Non-pigmented ciliary epithelial cell (primary cell): Measurements from ENCODE around the gene NMB.
A peak's percentile ranks its signal among the peaks of the same experiment; 100 is the strongest.
"Not testable (repeated sequence)": the region's sequence is repeated elsewhere in the genome, so short reads cannot be mapped to it uniquely, and the experiment has no call there.

Experiments
- DNase-seq: peaks from one replicate; pipeline ENCODE4 v3.0.0-alpha.2; 2010; ENCODE audit warnings: low read depth

Gene NMB

DNA sequence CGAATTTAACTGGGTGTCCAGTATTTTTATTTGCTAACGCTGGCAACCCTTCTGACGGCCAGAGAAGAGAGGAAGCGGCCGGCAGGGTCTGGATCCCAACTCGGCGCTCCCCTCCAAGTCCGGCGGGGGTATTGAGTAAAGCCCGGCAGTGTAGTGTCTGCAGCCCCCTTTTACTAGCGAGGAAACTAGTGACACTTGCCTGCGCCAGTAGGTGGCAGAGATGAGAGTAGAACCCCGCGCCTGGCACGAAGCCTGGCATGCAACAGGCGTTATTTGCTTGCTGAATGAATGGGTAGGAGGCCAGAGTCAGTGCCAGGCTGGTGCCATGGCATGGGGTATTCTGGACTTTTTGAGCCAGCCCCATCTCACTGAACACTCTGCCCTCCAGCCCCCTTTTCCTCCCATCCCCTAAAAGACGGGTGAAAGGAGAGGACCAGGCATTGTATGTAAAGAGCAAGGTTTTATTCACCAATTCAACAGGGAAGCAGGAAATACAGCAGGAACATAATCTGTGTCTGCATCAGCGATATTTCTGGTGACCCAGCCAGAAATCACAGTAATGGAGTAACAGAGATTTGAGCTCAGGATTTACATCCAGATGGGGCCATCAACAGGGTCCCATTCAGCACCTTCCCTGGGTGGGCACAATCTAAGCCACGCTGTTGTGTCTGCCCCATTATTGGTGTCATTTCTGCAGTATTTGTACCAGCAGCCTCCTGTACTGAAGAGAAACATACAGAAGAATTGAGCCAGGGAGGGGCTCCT is 3.1 kb downstream of the NMB start:
- DNase-seq, result no peak

DNA sequence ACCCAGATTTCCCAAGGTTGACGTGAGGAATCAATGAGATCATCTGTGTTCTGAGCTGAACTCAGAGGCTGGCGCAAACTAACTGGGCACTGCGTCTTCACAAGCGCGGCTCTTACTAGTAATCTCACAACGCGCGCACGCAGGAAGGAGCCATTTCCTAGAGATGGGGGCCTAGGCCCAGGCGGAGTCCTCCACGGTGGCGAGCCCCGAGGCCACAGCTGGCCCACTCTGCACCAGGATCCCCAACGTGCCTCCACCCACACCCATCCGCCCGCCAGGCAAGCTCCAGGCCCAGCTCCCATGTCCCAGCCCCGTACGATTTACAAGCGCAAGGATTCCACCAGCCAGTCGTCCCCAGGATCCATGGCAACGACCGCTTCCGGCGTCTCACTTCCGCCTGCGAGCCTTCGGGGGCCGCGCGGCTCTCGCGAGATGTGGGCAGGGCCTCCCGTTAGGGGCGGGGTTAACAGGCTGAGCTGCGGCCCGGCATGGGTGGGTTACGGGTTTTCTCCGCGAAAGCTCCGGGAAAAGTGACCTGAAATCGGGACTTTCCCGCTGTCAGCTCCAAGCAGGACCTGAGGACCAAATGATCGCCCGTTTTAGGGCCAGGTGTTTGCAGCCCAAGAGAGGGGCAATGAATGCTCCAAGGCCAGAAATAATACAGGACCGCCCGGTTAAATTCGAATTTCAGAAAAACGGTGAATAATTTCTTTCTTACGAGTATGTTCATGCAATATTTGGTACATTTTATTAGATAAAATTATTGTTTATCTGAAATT is 3.9 kb downstream of the NMB start, which contains the start of gene WDR73:
TSS of gene WDR73 (minus strand) at position 374 of the 779 bp plus-strand sequence. CDS start at position 365, 9 bp downstream.
- DNase-seq, result peak; percentile 72

DNA sequence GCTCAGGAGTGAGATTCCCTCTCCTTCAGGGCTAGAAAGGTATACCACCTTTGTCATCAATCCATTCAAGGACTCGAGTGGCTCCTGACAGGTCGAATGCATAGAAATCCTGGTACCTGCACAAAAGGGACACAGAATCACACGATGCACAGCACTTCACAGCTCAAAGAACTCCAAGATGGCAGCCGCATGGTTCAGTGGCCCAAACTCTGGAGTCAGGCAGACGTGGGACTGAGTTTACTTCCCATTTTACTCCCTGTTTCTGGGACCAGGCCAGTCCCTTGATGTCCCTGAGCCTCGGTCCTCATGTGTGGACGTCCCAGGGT is 4.5 kb downstream of the NMB start:
- DNase-seq, result no peak

DNA sequence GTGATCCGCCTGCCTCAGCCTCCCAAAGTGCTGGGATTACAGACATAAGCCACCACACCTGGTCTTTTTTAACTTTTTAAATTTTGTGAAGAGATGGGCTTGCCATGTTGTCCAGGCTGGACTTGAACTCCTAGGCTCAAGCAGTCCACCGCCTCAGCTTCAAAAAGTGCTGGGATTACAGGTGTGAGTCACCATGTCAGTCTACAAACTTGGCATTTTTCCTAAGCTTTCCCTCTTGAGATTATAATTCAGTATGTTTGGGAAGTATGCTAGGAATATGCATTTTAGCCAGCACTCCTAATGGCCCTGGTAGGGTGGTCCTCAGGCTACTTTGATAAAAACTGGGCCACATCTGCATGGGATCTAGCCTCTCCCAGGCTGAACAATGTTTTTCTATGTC is 8.3 kb downstream of the NMB start:
- no peak for DNase-seq

DNA sequence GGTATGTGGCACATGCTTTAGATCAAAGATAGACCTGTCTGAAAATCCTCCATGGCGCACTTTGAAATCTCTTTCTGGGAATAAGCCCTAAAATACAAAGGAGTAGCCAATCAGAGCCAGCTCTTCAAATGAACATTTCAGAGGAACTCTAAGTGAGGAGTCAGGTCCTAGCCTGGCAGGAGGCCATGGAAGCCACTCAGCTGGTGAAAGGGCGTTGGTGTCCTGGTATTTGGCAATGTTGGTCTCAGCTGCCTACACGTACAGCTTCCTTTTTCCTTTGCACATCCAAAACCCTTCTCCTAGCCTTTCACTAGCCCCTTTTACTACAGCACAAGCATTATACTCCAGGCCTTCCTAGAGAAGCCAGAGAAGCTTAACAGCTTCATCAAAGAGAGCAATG is 9.5 kb downstream of the NMB start:
- DNase-seq, result no peak

DNA sequence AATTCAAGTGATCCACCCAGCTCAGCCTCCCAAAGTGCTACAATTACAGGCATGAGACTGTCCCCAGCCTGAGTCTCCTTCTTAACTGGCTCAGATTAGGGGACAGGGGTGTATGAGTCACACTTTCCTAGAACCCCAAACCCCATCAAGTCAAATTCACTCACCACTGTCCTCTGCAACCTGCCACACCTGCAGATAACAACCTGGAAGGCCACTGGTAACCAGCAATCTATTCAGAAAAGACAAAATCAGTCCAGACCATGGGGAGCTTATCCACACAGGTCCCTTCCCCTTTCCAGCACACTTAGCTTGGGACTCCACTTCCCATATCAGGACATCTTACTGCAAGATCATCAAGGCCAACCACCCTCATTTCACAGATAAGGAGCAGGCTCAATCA is 10.3 kb downstream of the NMB start:
- no peak for DNase-seq

DNA sequence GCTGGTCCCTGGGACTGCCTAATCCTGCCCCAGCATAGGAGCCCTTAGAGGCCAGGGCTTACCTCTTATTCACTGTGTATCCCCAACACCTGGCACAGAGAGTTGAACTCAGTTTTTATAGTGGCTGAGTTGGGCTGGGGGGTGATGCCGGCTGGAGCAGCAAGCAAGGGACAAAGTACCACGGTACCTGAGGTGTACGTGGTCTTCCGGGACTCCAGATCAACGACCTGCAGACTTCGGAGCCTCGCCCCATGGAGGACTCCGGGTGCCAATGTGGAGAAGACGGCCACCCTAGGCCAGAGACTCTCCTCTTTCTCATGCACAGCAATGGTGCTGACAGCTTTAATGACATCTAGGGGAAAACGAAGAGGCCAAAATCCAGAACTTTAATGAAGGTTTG is 12.0 kb downstream of the NMB start:
- no peak for DNase-seq

DNA sequence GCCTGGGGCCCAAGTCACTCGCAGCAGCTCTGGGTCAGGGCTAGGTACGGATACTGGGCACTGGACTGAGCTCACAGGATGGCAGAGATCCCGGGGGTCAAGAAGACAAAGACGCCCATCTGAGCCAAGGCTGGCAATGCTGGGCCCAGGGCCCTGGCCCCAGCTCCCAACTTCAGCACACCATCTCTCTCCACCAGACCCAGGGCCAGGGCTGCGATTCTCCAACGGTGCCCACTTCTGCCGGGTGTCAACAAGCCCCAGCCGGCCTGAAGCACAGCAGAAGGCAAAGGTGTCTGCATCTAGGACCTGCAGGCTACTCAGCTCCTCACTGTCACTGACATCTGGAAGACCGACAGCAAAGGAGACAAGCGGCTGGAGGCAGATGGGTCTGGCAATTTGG is 12.5 kb downstream of the NMB start:
- no peak for DNase-seq

DNA sequence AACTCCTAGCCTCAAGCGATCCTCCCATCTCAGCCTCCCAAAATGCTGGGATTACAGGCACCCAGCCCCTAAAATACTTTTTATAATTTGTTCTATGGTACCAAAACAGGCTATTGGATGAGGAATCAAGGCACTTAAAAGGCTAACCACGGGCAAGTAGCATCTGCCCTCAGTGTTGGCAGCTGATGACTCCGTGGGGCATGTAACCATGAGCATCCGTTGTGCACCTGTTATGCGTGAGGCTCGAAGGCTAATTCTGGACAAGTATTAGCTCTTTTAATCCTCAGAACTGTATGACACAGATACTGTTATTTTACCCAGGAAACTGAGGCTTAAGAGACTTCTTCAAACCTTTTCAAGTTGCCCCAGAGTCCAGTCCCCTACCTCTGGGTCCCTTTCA is 14.2 kb downstream of the NMB start:
- no peak for DNase-seq

DNA sequence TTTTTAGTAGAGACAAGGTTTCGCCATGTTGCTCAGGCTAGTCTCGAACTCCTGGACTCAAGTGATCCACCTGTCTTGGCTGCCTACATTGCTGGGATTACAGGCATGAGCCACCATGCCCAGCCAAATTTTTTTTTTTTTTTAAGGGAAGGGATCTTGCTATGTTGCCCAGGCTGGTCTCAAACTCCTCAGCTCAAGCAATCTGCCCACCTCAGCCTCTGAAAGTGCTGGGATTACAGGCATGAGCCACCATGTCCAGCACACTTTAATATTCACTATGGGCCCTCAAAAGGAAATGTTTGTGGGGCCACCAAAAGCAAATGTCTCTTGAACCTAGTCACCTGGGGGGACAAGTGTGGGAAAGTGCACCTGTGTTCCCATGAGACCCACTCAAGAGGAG is 15.4 kb downstream of the NMB start:
- DNase-seq, result not testable (repeated sequence)

DNA sequence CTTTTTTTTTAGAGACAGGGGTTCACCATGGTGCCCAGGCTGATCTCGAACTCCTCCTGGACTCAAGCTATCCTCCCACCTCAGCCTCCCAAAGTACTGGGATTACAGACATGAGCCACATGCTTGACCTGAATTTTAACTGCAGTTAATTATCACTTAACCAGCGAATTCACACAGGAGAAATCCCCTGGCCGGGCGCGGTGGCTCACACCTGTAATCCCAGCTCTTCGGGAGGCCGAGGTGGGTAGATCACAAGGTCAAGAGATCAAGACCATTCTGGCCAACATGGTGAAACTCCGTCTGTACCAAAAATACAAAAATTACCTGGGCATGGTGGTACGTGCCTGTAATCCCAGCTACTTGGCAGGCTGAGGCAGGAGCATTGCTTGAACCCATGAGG is 16.1 kb downstream of the NMB start:
- DNase-seq, result not testable (repeated sequence)

DNA sequence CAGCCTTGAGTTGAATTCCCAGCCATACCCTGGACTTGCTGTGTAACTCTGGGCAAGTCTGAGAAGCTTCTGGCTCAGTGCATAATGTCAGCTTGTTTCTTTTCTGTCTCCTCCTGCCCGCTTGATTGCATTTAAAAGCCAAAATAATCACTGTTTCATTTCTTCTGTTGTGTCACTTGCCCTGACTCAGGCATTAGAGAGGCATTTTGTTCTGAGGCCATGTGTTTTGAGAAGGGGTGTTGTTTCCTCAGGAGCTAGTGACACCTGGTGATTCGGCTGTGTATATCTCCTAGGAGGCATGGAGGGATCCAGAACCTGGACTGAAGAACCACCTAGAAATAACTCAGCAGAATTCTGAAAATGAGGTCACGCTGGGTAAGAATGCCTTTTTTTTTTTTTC is 19.9 kb downstream of the NMB start:
- no peak for DNase-seq

DNA sequence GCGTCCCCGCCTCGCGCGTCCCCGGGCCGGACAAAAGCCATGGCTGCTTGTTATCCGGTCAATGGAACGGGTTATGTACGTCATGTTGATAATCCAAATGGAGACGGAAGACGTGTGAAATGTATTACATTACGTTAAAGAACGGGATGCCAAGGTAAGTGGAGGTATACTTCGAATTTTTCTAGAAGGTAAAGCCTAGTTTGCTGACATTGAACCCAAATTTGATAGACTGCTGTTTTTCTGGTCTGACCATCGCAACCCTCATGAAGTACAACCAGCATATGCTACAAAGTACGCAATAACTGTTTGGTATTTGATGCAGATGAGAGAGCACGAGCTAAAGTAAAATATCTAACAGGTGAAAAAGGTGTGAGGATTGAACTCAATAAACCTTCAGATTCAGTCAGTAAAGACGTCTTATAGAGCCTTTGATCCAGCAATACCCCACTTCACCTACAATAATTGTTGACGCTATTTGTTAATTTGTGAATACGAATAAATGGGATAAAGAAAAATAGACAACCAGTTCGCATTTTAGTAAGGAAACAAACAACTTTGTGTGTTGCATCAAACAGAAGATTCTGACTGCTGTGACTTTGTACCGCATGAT is 23.7 kb downstream of the NMB start:
- DNase-seq, result no peak

DNA sequence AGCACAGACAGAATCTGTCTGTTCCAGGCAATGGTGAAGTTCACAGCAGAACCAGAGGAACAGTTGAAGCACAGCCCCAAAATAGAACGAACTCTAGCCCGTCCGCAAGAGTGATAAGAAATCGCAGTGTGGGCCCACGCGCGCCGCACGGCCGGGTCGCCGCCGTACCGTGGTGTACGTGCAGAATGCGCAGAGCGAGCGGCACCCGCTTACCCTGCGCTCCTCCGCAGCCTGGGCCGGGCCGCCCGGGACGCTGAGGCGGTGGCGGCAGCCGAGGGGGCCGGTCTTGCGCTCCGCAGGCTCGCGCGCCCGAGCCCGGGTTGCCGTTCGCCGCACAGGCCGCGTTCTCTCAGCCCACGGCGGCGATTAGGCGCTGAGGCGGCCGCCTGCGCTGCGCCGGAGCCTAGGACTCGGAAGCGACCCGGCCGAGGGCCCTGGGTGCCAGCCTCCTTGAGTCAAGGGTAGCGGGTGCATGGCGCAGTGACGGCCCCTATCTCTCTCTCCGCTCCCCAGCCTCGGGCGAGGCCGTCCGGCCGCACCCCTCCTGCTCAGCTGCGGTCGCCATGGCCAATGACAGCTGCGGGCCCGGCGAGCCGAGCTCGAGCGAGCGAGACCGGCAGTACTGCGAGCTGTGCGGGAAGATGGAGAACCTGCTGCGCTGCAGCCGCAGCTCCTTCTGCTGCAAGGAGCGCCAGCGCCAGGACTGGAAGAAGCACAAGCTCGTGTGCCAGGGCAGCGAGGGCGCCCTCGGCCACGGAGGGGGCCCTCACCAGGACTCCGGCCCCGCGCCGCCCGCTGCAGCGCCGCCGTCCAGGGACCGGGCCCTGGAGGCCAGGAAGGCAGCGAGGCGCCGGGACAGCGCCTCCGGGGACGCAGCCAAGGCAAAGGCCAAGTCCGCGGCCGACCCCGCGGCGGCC is 24.4 kb downstream of the NMB start:
- DNase-seq, result no peak

DNA sequence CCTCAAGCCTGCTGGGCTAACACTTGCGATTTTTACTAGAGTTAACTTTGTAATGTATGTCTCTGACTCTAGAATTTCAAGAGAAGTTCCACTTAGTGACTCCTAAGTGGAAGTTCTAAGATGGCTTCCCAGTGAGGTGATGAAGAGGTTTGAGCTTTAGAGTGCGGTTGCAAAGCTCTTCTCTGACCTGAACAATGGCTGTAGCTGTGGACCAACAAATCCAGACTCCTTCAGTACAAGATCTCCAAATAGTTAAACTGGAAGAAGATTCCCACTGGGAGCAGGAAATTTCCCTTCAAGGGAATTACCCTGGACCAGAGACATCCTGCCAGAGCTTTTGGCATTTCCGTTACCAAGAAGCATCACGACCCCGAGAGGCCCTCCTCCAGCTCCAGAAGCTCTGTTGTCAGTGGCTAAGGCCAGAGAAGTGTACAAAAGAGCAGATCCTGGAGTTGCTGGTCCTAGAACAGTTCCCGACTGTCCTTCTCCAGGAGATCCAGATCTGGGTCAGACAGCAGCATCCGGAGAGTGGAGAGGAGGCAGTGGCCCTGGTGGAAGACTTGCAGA is 26.2 kb downstream of the NMB start:
- DNase-seq, result no peak

DNA sequence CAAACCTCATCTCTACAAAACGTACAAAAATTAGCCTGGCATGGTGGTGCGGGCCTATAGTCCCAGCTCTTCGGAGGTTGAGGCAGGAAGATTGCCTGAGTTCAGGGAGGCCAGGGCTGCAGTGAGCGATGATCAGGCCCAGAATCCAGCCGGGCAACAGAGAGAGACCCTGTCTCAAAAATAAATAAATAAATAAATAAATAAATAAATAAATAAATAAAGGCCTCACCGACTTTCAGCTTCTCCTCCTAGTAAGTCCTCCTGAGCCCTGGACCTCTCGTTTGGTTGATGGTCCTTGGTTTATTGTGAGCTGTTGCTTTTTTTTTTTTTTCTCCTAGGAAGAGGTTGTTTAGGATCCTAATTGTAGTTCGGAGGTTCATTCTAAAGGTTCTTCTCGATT is 29.0 kb downstream of the NMB start:
- no peak for DNase-seq

DNA sequence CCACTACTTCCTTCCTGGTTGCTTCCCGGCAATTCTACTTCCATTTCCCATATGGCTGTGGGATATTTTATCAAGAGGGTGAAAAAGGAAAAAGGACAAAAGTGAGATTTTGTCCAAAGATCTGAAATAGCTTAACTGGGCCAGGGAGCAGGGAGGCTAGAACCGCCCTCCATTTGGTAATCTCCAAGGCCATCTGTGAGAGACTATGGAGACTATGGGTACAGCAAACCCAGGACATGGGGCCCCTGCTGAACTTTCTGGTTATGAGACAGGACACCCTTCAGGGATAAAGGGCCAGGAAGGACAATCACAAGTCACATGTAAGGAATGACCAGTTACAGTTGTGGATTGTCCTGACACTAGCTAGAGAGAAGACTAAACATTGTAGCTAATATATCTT is 32.9 kb downstream of the NMB start:
- DNase-seq, result no peak

DNA sequence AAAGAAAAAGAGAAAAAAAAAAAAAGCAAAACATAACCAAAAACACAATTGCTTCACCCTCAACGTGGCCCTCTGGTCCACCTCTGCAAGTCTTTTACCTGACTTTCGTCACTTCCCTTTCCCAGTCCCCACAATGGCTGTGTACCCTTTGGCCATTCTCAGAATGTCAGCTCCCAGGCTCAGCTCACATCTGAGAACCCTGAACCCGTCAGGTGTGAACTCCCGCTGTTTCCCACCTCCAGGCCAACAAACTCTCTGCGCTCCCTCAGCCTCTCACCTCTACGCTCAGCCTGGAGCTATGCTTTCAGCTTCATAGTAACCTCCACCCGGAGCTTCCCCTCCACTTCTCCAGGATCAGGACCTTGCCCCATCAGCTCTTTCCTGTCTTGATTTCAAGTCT is 33.6 kb downstream of the NMB start:
- no peak for DNase-seq

DNA sequence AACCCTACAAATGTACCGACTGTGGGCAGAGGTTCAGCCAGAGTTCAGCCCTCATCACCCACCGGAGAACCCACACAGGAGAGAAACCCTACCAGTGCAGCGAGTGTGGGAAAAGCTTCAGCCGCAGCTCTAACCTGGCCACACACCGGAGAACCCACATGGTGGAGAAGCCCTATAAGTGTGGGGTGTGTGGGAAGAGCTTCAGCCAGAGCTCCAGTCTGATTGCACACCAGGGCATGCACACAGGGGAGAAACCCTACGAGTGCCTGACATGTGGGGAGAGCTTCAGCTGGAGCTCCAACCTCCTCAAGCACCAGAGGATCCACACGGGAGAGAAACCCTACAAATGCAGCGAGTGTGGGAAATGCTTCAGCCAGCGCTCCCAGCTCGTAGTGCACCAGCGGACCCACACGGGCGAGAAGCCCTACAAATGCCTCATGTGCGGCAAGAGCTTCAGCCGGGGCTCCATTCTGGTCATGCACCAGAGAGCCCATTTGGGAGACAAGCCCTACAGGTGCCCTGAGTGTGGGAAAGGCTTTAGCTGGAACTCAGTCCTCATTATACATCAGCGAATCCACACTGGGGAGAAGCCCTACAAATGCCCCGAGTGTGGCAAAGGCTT is 36.5 kb downstream of the NMB start:
- no peak for DNase-seq

DNA sequence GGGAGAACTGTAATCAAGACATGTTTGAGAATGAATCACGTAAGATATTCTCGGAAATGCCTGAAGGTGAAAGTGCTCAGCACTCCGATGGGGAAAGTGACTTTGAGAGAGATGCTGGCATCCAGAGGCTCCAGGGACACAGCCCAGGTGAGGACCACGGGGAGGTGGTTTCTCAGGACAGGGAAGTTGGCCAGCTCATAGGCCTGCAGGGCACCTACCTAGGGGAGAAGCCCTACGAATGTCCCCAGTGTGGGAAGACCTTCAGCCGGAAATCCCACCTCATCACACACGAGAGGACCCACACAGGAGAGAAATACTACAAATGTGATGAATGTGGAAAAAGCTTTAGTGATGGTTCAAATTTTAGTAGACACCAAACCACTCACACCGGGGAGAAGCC is 37.4 kb downstream of the NMB start:
- no peak for DNase-seq

DNA sequence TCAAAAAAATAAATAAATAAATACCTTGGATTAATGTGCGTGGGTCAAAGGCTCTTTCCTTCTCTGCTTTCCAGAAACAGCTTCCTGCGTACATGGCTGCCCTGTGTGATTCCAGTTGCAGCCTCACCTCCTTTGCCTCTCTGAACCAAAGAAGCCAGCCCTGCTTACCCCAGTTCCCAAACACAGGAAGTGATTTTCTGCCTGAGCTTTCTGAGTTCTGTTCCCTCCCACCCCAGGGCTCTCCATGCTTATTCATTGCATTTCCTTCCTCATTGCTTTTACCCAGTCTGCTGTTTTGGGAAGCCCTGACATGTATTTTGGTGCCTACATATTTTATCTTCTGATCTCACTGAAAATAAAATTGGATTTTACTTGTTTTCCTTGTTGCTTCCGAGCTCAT is 41.8 kb downstream of the NMB start:
- no peak for DNase-seq
